Measurements from ENCODE around the gene RXRA. TPM values are rescaled to one million over a fixed set of nuclear protein-coding genes. Genes with fewer than 3 reads are reported as not detected.

Gene RXRA
- polyA plus RNA-seq, 3 donors, result 15.8 to 91.0 (median 23.2) TPM

- 93% methylated on average over 14 of the region's 23 CpGs for WGBS (ENCODE audit: insufficient coverage)
- Mint-ChIP-seq H3K4me3 (no peak overlapping the region), H3K27me3 (ENCODE audit: low read depth in 3 of 3) (peaks cover 0 to 2% (median 0%) of the 10 kb centered on the region in 3 donors), H3K27ac (peak overlapping the region in 1 of 7 donors; percentile 52), H3K9me3 (no peaks in the 10 kb centered on the region), H3K4me1 (peaks cover 2% of the 10 kb centered on the region), H3K36me3 (peaks cover 56 to 94% of the 10 kb centered on the region in 2 donors)
- no peak overlapping the region for H3K4me2 ChIP-seq (replicated peaks; ENCODE audit: extremely low read depth, low read length, poor library complexity, severe bottlenecking)
- no peaks in the 10 kb centered on the region for H3K27me3 ChIP-seq (ENCODE audit: control insufficient read depth in 2 of 2, insufficient read depth in 2 of 2, low read length in 2 of 2)
- no peaks in the 10 kb centered on the region for H3K4me1 ChIP-seq (ENCODE audit: control insufficient read depth in 1 of 2, insufficient read depth in 2 of 2, low read length in 2 of 2)
- H3K27ac ChIP-seq (ENCODE audit: low read depth in 1 of 2, low read length in 2 of 2), result no peak overlapping the region
- no peak overlapping the region for H2AFZ ChIP-seq (ENCODE audit: insufficient read depth, low read depth, low read length, poor library complexity, severe bottlenecking)
- no peak overlapping the region for H3K4me3 ChIP-seq (replicated peaks in 1 of 3; ENCODE audit: low read depth in 2 of 3, low read length in 3 of 3)
- no peak for DNase-seq
- peaks cover 99% of the 10 kb centered on the region for H4K20me1 ChIP-seq (ENCODE audit: insufficient read depth, low read length)
- peaks cover 40% of the 10 kb centered on the region for H3K79me2 ChIP-seq (ENCODE audit: insufficient read depth, low read length)
- H3K9me3 ChIP-seq (replicated peaks in 1 of 2; ENCODE audit: control insufficient read depth in 1 of 2, insufficient read depth in 1 of 2, low read length in 2 of 2), result no peaks in the 10 kb centered on the region
- peaks cover 94 to 98% of the 10 kb centered on the region in 2 donors for H3K36me3 ChIP-seq (replicated peaks in 1 of 2; ENCODE audit: control insufficient read depth in 1 of 2, insufficient read depth in 2 of 2, low read length in 2 of 2)
- no peak overlapping the region for H3K9ac ChIP-seq (ENCODE audit: insufficient read depth, low read length, poor library complexity, severe bottlenecking)
- intact Hi-C loops (cut with micrococcal nuclease), result no loop called here
- TF ChIP-seq, protein P1, sequence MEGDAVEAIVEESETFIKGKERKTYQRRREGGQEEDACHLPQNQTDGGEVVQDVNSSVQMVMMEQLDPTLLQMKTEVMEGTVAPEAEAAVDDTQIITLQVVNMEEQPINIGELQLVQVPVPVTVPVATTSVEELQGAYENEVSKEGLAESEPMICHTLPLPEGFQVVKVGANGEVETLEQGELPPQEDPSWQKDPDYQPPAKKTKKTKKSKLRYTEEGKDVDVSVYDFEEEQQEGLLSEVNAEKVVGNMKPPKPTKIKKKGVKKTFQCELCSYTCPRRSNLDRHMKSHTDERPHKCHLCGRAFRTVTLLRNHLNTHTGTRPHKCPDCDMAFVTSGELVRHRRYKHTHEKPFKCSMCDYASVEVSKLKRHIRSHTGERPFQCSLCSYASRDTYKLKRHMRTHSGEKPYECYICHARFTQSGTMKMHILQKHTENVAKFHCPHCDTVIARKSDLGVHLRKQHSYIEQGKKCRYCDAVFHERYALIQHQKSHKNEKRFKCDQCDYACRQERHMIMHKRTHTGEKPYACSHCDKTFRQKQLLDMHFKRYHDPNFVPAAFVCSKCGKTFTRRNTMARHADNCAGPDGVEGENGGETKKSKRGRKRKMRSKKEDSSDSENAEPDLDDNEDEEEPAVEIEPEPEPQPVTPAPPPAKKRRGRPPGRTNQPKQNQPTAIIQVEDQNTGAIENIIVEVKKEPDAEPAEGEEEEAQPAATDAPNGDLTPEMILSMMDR (IDR thresholded peaks at IDR 0.05), result no peak
Observed at GRCh38 chr9:134419000-134419683, 92.9 kb downstream of the RXRA start.

DNA sequence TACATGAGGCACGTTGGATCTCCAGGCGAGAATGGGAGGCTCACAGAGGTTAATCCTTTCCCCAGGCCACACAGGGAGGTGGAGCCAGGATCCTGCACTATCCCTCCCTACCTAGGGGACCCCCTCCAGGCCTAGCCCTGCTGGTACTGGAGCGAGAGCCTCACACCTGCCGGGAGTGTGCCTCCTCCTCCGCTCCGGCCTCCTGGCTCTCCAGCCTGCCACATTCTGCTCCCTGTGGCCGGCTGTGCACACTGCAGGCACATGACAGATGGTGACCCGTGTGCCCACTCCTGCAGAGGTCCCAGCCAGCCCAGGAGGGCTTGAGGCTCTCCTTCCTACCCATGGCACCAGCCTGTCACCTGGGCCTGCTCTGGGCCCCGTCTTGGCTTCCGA is 93.4 kb downstream of the RXRA start:
- peaks cover 2% of the 10 kb centered on the region for H3K4me1 Mint-ChIP-seq
- Histone ChIP-seq H3K27me3 (ENCODE audit: control insufficient read depth in 2 of 2, insufficient read depth in 2 of 2, low read length in 2 of 2) (no peaks in the 10 kb centered on the region), H3K79me2 (ENCODE audit: insufficient read depth, low read length) (peaks cover 35% of the 10 kb centered on the region), H3K27ac (ENCODE audit: low read depth in 1 of 2, low read length in 2 of 2) (no peak overlapping the region), H3K9me3 (replicated peaks in 1 of 2; ENCODE audit: control insufficient read depth in 1 of 2, insufficient read depth in 1 of 2, low read length in 2 of 2) (no peaks in the 10 kb centered on the region), H4K20me1 (ENCODE audit: insufficient read depth, low read length) (peaks cover 99% of the 10 kb centered on the region), H3K36me3 (replicated peaks in 1 of 2; ENCODE audit: control insufficient read depth in 1 of 2, insufficient read depth in 2 of 2, low read length in 2 of 2) (peaks cover 95 to 98% of the 10 kb centered on the region in 2 donors), H3K4me1 (ENCODE audit: control insufficient read depth in 1 of 2, insufficient read depth in 2 of 2, low read length in 2 of 2) (no peaks in the 10 kb centered on the region), H2AFZ (ENCODE audit: insufficient read depth, low read depth, low read length, poor library complexity, severe bottlenecking) (no peak overlapping the region), H3K4me3 (replicated peaks in 1 of 3; ENCODE audit: low read depth in 2 of 3, low read length in 3 of 3) (no peak overlapping the region), H3K9ac (ENCODE audit: insufficient read depth, low read length, poor library complexity, severe bottlenecking) (no peak overlapping the region), H3K4me2 (replicated peaks; ENCODE audit: extremely low read depth, low read length, poor library complexity, severe bottlenecking) (no peak overlapping the region)
- no peaks in the 10 kb centered on the region for H3K9me3 Mint-ChIP-seq
- intact Hi-C loops (cut with micrococcal nuclease), result no loop called here
- WGBS (ENCODE audit: insufficient coverage), result 80% methylated on average over 10 of the region's 10 CpGs
- H3K36me3 Mint-ChIP-seq, result peaks cover 60 to 96% of the 10 kb centered on the region in 2 donors
- TF ChIP-seq, protein P1 (IDR thresholded peaks at IDR 0.05), result peak; percentile 35
- no peak overlapping the region for H3K4me3 Mint-ChIP-seq
- H3K27ac Mint-ChIP-seq, result peak overlapping the region in 1 of 7 donors; percentile 33
- DNase-seq, result no peak
- peaks cover 0 to 2% (median 0%) of the 10 kb centered on the region in 3 donors for H3K27me3 Mint-ChIP-seq (ENCODE audit: low read depth in 3 of 3)
